ENCODE results near the gene JADE1.

GRCh38 chr4:128879971-128880370 is 70.5 kb downstream of the JADE1 start:
- TF ChIP-seq GLIS3 (CRISPR knock-in tag; IDR thresholded peaks at IDR 0.05): no peak
- TF ChIP-seq SNAI2 (CRISPR knock-in tag; IDR thresholded peaks at IDR 0.05): no peak
- TF ChIP-seq ZFP30 (CRISPR knock-in tag; IDR thresholded peaks at IDR 0.05): no peak
- no peak for TF ChIP-seq RARB (CRISPR knock-in tag; IDR thresholded peaks at IDR 0.05)
- no peak for TF ChIP-seq OSR1 (CRISPR knock-in tag; IDR thresholded peaks at IDR 0.05)
- no peak for TF ChIP-seq ZFP3 (CRISPR knock-in tag; IDR thresholded peaks at IDR 0.05)
- TF ChIP-seq ESRRG (CRISPR knock-in tag; IDR thresholded peaks at IDR 0.05): no peak
- TF ChIP-seq ZNF70 (CRISPR knock-in tag; IDR thresholded peaks at IDR 0.05): no peak
